SW 1271 (cell line): ENCODE data around the gene AP3S2.
"Not testable (repeated sequence)": the region's sequence is repeated elsewhere in the genome, so short reads cannot be mapped to it uniquely, and the experiment has no call there.

Experiments used
- DNase-seq, 2 experiments: peaks; one replicate each; lab custom pipeline; 2025; lab: John Stamatoyannopoulos, UW

The AP3S2 gene

GRCh38 chr15:89799918-89800498, 93.8 kb downstream of the AP3S2 start:
- DNase-seq: no peak

- no peak for DNase-seq
Observed at GRCh38 chr15:89799011-89799911, 94.5 kb downstream of the AP3S2 start.

GRCh38 chr15:89797678-89798201, 96.1 kb downstream of the AP3S2 start:
- no peak for DNase-seq

GRCh38 chr15:89795996-89796395, 97.8 kb downstream of the AP3S2 start:
- no peak for DNase-seq

- DNase-seq: no peak
Observed at GRCh38 chr15:89794627-89795241, 99.1 kb downstream of the AP3S2 start.

GRCh38 chr15:89792106-89792805, 101.5 kb downstream of the AP3S2 start:
- no peak for DNase-seq

- no peak for DNase-seq
Observed at GRCh38 chr15:89790661-89791060, 103.1 kb downstream of the AP3S2 start.

- no peak for DNase-seq
Observed at GRCh38 chr15:89790206-89790605, 103.6 kb downstream of the AP3S2 start.

- DNase-seq: not testable (repeated sequence)
Observed at GRCh38 chr15:89788585-89788984, 105.2 kb downstream of the AP3S2 start.

- DNase-seq: no peak
Observed at GRCh38 chr15:89787944-89788343, 105.8 kb downstream of the AP3S2 start.

GRCh38 chr15:89785774-89786140, 108.0 kb downstream of the AP3S2 start:
- DNase-seq: no peak

- no peak for DNase-seq
Observed at GRCh38 chr15:89785064-89785773, 108.6 kb downstream of the AP3S2 start.

GRCh38 chr15:89784686-89784960, 109.2 kb downstream of the AP3S2 start:
- no peak for DNase-seq

GRCh38 chr15:89783861-89784685, 109.7 kb downstream of the AP3S2 start:
- no peak for DNase-seq

GRCh38 chr15:89783111-89783860, 110.5 kb downstream of the AP3S2 start:
- DNase-seq: no peak

- not testable (repeated sequence) for DNase-seq
Observed at GRCh38 chr15:89782619-89782950, 111.2 kb downstream of the AP3S2 start.

- no peak for DNase-seq
Observed at GRCh38 chr15:89781891-89782618, 111.7 kb downstream of the AP3S2 start.

- DNase-seq: no peak
Observed at GRCh38 chr15:89781055-89781454, 112.7 kb downstream of the AP3S2 start.

- no peak for DNase-seq
Observed at GRCh38 chr15:89780601-89781000, 113.2 kb downstream of the AP3S2 start.
